NCI-H2081 treated with DMSO at 0.1 percent for 48 hours (cell line): ENCODE data around the gene FBXL20.

ENCODE experiments used
- DNase-seq: peaks from one replicate; lab custom pipeline; 2025; lab: John Stamatoyannopoulos, UW

Gene FBXL20

DNA sequence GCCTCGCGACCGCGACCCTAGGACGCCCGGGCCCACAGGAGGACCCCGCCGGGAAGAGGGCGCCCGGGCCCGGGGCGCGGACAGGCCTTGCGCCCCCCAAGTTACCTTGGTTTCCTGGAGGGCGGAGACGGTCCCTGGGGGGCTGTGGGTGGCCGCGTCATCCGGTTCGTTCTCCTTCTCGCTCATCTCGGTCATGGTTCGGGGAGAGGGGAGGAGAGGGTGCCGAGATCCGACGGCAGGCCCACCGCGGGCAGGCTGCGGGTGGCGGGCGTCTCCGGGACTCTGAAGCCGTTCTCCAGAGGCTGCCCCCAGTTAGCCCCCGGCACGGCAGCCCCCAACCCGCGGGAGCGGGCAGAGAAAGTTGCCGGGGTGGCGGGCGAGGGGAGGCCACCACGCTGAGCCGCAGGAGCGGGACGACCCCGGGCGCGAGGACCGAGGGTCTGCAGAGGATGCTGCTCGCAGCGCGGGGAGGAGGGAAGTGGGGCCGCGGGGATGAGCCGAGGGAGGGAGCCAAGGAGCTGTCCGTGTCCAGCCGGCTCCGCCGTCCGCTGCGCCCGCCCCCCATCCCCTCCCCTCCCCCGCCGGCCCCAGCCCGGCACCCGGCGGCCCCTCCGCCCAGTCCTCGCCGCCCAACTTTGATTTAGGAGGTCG lies 176.0 kb downstream of the FBXL20 start, which contains the start of gene STAC2:
STAC2 (minus strand) TSS at position 638 of the 651 bp plus-strand sequence; CDS start at position 195, 443 bp downstream.
- DNase-seq: no peak

DNA sequence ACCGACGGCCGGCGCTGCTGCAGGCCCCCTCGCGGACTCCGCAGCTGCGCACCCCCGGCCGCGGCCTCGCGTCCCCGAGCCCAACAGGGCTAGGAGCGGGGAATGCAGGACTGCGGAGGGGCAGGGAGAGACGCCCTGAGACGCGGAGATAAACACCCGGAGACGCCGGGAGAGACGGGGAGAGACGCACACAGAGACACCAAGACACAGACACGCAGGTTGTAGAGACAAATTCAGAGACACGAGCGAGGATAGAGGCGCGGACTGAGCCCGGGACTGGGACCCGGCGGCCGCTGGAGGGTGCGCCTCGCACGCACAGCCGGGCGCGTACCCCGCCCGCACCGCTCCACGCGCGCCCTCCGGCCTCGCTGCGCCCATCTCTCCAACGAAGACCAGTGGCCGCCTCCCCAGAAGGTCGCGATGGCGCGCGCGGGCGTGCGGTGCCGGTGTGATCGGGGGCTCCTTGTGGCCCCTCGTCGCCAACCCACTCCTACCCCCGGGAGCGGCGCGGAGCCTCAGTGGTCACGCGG lies 176.6 kb downstream of the FBXL20 start:
- DNase-seq: no peak

- DNase-seq: no peak
These were observed 177.3 kb downstream of the FBXL20 start for GRCh38 chr17:39223907-39224777.

DNA sequence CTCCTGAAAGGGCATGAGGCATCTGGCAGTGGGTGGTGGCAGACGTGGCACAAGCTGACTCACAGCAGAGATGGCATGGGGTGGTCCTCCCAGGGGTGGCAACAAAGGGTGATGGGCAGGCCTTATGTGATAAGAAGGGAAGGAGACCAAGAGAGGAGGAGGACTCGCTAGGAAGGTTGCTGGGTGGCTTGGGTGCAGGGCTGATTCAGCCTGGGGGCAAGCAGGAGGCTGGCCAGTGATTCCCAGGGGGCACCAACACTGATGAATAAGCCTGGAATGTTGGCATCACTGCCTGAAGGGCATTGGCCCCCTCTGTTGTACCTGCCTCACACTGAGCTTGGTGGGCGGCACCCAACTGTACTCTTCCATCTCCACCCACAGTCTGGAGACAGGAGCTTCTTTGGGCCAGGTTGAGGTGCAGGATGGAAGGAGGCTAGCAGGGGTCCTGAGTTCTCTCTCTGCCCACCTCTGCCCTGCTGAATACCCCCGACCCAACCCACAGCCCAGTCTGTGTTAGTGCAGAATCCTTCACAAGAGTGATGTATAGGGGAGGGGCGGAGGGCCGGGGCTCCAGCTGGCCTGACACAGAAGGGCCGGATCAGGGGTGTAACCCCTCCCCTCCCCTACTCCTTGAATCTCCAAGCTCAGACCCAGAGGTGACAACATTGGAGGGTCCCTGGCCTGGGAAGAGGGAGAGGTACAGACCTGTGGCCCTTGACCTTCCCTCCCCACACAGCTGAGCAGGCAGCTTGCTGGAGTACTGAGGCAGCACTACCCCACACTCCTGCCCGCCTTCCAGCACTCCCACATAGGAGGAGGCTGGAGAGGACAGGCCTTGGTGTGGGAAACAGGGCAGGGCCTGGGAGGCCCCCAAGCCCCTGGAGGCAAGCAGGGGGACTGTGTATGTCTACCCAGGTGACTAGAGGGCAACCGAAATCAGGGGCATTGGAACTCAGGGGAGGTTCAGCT lies 178.3 kb downstream of the FBXL20 start:
- no peak for DNase-seq

DNA sequence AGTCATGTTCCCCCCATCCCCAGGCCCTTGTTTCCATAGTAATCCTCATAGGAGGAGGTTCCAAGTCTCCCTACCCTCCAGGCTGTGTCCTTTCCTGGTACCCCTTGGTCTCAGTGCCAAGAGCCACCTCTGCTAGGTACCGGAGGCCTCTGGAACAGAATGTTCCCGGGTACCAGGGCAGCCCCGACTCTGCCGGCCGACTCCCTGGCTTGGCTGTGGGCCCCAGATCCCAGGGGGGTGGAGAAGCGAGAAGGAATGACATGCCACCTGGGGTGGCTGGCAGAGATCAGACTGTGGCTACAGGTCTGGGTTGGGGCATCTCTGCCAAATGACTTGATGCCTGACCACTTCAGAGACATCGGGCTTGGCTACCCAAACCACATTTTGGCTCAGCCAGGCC lies 179.3 kb downstream of the FBXL20 start:
- no peak for DNase-seq

DNA sequence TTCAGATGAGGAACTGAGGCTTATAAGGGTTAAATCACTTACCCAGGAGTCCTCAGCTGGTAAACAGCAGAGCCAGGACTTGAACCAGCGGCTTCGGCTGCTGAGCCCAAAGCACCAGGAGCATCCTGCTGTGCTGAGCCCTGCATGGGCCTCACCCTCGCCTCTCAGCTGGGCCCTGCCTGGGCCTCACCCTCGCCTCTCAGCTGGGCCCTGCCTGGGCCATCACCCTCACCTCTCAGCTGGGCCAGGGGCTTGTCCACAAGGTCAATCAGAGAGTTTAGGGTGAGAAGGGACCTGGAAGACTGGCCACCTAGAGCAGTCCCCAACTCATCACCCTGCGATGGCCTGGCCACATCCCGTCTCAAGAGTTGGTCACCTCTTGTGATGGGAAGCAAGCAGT lies 179.9 kb downstream of the FBXL20 start:
- no peak for DNase-seq

DNA sequence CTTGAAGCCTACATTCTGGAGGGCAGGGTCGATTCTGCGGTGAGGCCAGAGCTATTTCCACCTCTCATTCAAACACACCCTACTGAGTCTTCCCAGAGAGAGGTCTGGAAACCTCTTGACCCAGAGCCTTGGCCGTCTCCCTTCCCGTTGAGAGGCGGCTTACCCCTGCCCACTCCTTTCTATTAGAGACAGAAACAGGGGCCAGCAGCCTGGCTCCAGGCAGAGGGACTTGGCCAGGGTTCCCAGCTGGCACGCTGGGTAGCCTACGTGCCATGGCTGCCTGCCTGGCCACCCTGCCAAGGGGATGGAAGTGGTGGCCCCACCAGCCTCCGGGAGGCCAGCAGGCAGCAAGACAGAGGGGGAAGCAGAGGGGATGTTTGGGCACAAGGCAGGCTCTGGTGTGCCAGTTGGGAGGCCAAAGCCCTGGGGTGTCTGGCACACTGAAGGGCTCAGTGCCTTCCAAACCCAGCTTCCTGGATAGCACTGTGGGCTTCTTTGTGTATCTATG lies 181.7 kb downstream of the FBXL20 start:
- DNase-seq: no peak

GRCh38 chr17:39218906-39219305 lies 182.5 kb downstream of the FBXL20 start:
- no peak for DNase-seq

GRCh38 chr17:39217734-39218369 lies 183.6 kb downstream of the FBXL20 start:
- no peak for DNase-seq

GRCh38 chr17:39213852-39214251 lies 187.6 kb downstream of the FBXL20 start:
- DNase-seq: no peak

DNA sequence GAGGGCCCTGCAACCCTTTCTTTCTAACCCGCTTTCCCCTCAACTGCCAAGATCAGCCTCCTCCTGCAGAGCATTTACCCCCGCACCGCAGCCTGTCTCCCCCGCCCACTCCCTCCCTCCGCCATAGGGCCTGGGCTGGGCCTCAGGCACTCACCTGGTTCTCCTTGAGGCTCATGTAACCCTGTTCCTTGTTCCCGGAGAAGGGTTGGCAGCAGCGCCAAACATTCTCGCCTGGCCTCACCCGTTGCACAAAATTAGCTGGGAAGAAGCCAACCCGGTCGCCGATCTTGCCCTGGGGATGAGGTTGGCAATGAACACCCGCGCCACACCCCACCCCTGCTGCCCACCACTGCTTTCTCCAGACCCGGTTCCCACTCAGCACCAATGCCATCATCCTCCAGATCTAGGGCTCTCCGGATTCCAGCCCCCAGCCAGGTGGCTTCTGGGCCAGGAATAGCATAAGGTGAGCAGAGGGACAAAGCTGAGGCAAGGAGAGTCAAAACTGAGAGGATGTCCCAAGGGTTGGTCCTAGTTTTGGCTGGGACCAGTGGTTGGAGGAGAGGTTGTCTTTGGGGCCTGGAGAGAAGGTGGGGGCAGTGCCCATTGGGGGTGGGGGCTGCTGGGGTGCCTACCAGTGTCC lies 188.5 kb downstream of the FBXL20 start:
- DNase-seq: no peak

GRCh38 chr17:39212195-39212810 lies 189.1 kb downstream of the FBXL20 start:
- DNase-seq: no peak

- no peak for DNase-seq
These were observed 191.4 kb downstream of the FBXL20 start for GRCh38 chr17:39210093-39210434.

GRCh38 chr17:39209317-39210092 lies 191.9 kb downstream of the FBXL20 start:
- no peak for DNase-seq

GRCh38 chr17:39208893-39209292 lies 192.5 kb downstream of the FBXL20 start:
- no peak for DNase-seq

DNA sequence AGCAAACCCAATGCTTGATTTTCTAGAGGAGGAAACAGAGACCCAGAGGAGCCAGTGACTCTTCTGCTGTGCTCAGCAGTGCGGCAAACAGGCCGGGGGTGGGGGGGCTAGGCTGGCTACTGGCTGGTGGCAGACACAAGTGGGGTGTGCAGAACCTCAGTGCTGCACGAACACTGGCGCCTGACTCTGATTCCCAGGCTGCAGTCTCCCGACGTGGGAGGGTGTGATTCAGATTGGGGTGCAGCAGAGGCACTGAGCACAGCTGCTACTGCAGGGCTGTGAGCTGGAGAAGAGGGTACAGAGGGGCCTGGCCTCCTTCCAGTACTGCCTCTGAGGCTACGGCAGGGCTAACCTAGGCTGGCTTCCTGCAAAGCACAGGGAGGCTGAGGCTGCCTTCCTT lies 193.3 kb downstream of the FBXL20 start:
- no peak for DNase-seq

DNA sequence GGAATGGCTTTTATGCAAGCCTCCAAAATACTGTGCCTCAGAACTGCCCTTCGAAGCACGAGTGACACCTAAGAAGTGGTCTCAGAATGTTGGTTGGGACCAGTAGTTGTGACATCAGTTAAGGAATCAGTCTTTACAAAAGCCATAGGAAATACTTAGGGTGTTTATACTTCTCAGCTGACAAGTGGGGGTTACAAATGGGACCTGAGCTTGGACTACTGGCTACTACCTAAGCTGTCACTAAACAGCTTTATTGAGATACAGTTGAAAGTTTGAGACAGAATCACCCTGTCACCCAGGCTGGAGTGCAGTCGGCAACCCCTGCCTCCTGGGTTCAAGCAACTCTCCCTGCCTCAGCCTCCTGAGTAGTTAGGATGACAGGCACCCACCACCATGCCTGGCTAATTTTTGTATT lies 196.3 kb downstream of the FBXL20 start:
- no peak for DNase-seq

- DNase-seq: no peak
These were observed 197.2 kb downstream of the FBXL20 start for GRCh38 chr17:39204245-39204644.
